ENCODE results near the gene ASXL3. TPM values are rescaled to one million over a fixed set of nuclear protein-coding genes. Genes with fewer than 3 reads are reported as not detected.

Gene ASXL3
- total and polyA plus RNA-seq, 4 donors = 0.19 to 1.3 (median 0.39) TPM

DNA sequence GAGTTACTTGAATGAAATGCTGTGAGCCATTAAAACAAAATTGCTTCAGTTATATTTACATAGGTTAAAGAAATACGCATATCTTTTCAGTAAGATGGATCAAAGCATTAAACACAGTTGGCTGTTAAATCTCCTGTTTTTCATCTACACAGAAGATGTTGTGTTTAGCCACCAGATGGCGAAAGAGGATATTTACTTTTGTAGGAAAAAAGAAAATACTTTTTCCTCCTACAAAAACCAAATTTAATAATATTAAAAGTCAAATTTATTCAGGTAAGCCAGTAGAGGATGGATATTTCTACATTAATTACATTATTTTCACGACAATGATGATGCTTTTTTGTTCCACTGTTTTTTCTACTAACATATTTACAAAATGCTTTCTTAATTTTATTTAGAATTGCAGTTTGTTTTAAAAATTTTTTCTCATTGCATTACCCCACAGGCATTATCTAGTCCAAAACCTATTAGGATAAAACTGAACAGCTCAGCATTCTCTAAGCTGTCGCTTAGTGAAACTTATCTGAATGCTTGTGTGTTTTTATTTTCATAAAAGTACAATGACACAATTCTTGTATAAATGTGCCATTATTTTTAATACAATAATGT is 173.7 kb downstream of the ASXL3 start:
- no peaks in the 10 kb centered on the region for H3K27me3 ChIP-seq (ENCODE audit: control insufficient read depth in 4 of 4, insufficient read depth in 4 of 4, low read length in 3 of 4)
- DNase-seq (ENCODE audit: low spot score) = no peak
- H3K4me3 ChIP-seq (ENCODE audit: low read depth in 1 of 3, low read length in 3 of 3) = no peak overlapping the region
- no peak overlapping the region for H3K9ac ChIP-seq (ENCODE audit: low read depth in 1 of 2, low read length in 2 of 2)
- 28% methylated on average over 4 of the region's 4 CpGs for WGBS
- H3K4me1 ChIP-seq (ENCODE audit: control insufficient read depth in 4 of 4, insufficient read depth in 4 of 4, low read length in 3 of 4) = no peaks in the 10 kb centered on the region
- no peaks in the 10 kb centered on the region for H3K9me3 ChIP-seq (ENCODE audit: control insufficient read depth in 4 of 4, low read length in 3 of 4)
- no peak overlapping the region for H3K27ac ChIP-seq (ENCODE audit: low read depth in 1 of 2, low read length in 2 of 2)
- H3K36me3 ChIP-seq (ENCODE audit: control insufficient read depth in 4 of 4, insufficient read depth in 3 of 4, low read depth in 1 of 4, low read length in 3 of 4) = no peaks in the 10 kb centered on the region
- TF ChIP-seq RAD21 (IDR thresholded peaks at IDR 0.05) = peak; percentile 61 to 71
- TF ChIP-seq HNF4A (conservative IDR thresholded peaks at IDR 0.05) = no peak
- TF ChIP-seq RXRA (IDR thresholded peaks at IDR 0.05) = no peak
- TF ChIP-seq YY1 (IDR thresholded peaks at IDR 0.05) = no peak
- peak; percentile 35 for TF ChIP-seq FOXA2 (IDR thresholded peaks at IDR 0.05)
- TF ChIP-seq, protein P1, sequence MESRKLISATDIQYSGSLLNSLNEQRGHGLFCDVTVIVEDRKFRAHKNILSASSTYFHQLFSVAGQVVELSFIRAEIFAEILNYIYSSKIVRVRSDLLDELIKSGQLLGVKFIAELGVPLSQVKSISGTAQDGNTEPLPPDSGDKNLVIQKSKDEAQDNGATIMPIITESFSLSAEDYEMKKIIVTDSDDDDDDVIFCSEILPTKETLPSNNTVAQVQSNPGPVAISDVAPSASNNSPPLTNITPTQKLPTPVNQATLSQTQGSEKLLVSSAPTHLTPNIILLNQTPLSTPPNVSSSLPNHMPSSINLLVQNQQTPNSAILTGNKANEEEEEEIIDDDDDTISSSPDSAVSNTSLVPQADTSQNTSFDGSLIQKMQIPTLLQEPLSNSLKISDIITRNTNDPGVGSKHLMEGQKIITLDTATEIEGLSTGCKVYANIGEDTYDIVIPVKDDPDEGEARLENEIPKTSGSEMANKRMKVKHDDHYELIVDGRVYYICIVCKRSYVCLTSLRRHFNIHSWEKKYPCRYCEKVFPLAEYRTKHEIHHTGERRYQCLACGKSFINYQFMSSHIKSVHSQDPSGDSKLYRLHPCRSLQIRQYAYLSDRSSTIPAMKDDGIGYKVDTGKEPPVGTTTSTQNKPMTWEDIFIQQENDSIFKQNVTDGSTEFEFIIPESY (IDR thresholded peaks at IDR 0.05) = no peak
- TF ChIP-seq SP1 (IDR thresholded peaks at IDR 0.05) = no peak
- TF ChIP-seq FOXA1 (IDR thresholded peaks at IDR 0.05) = no peak
- TF ChIP-seq, protein P2, sequence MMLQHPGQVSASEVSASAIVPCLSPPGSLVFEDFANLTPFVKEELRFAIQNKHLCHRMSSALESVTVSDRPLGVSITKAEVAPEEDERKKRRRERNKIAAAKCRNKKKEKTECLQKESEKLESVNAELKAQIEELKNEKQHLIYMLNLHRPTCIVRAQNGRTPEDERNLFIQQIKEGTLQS (IDR thresholded peaks at IDR 0.05) = no peak
- TF ChIP-seq, protein P3, sequence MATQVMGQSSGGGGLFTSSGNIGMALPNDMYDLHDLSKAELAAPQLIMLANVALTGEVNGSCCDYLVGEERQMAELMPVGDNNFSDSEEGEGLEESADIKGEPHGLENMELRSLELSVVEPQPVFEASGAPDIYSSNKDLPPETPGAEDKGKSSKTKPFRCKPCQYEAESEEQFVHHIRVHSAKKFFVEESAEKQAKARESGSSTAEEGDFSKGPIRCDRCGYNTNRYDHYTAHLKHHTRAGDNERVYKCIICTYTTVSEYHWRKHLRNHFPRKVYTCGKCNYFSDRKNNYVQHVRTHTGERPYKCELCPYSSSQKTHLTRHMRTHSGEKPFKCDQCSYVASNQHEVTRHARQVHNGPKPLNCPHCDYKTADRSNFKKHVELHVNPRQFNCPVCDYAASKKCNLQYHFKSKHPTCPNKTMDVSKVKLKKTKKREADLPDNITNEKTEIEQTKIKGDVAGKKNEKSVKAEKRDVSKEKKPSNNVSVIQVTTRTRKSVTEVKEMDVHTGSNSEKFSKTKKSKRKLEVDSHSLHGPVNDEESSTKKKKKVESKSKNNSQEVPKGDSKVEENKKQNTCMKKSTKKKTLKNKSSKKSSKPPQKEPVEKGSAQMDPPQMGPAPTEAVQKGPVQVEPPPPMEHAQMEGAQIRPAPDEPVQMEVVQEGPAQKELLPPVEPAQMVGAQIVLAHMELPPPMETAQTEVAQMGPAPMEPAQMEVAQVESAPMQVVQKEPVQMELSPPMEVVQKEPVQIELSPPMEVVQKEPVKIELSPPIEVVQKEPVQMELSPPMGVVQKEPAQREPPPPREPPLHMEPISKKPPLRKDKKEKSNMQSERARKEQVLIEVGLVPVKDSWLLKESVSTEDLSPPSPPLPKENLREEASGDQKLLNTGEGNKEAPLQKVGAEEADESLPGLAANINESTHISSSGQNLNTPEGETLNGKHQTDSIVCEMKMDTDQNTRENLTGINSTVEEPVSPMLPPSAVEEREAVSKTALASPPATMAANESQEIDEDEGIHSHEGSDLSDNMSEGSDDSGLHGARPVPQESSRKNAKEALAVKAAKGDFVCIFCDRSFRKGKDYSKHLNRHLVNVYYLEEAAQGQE (IDR thresholded peaks at IDR 0.05) = no peak
- TF ChIP-seq GABPA (IDR thresholded peaks at IDR 0.05 in 1 of 2, conservative IDR thresholded peaks at IDR 0.05 in 1 of 2) = no peak
- no peak for TF ChIP-seq EGR1 (IDR thresholded peaks at IDR 0.05; ENCODE audit: low read depth in 2 of 2)
- TF ChIP-seq, protein P4, sequence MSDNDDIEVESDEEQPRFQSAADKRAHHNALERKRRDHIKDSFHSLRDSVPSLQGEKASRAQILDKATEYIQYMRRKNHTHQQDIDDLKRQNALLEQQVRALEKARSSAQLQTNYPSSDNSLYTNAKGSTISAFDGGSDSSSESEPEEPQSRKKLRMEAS (IDR thresholded peaks at IDR 0.05) = no peak
- no peak for TF ChIP-seq HNF4G (IDR thresholded peaks at IDR 0.05)
- no peak for TF ChIP-seq NR2F2 (IDR thresholded peaks at IDR 0.05)
- TF ChIP-seq TAF1 (conservative IDR thresholded peaks at IDR 0.05) = no peak
- TF ChIP-seq, protein P5, sequence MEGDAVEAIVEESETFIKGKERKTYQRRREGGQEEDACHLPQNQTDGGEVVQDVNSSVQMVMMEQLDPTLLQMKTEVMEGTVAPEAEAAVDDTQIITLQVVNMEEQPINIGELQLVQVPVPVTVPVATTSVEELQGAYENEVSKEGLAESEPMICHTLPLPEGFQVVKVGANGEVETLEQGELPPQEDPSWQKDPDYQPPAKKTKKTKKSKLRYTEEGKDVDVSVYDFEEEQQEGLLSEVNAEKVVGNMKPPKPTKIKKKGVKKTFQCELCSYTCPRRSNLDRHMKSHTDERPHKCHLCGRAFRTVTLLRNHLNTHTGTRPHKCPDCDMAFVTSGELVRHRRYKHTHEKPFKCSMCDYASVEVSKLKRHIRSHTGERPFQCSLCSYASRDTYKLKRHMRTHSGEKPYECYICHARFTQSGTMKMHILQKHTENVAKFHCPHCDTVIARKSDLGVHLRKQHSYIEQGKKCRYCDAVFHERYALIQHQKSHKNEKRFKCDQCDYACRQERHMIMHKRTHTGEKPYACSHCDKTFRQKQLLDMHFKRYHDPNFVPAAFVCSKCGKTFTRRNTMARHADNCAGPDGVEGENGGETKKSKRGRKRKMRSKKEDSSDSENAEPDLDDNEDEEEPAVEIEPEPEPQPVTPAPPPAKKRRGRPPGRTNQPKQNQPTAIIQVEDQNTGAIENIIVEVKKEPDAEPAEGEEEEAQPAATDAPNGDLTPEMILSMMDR (IDR thresholded peaks at IDR 0.05; ENCODE audit: low read depth, low read length, missing input control) = peak; percentile 38
- no peak for TF ChIP-seq JUND (IDR thresholded peaks at IDR 0.05)

Data from liver (tissue), 9 donors.